ENCODE measurements around the gene CALR. TPM values are rescaled to one million over a fixed set of nuclear protein-coding genes. Genes with fewer than 3 reads are reported as not detected.

The CALR gene
- polyA plus RNA-seq, 1 donor (not counting 4 experiments of a cell fraction or from before 2014, with no cell fraction given): 899 TPM

GRCh38 chr19:12936582-12936981 lies 1.8 kb upstream of the CALR start:
- no peak for TF ChIP-seq CTCF (optimal IDR thresholded peaks at IDR 0.05 in 1 of 3, IDR thresholded peaks at IDR 0.05 in 1 of 3, conservative IDR thresholded peaks at IDR 0.05 in 1 of 3; ENCODE audit: extremely low read depth in 1 of 3, insufficient read depth in 2 of 3, low read length in 3 of 3)
- no peak for TF ChIP-seq EZH2 (IDR thresholded peaks at IDR 0.05; ENCODE audit: low read length)
- Histone ChIP-seq H3K27me3 (ENCODE audit: control insufficient read depth, extremely low read depth, insufficient read depth, low read length) (no peaks in the 10 kb centered on the region), H3K9ac (ENCODE audit: control insufficient read depth, extremely low read depth, insufficient read depth, low read length) (no peak overlapping the region), H3K79me2 (ENCODE audit: control insufficient read depth, insufficient read depth, low read length) (peaks cover 51% of the 10 kb centered on the region), H3K27ac (ENCODE audit: control insufficient read depth, insufficient read depth, low read length) (no peak overlapping the region), H3K4me2 (ENCODE audit: control insufficient read depth, extremely low read depth, insufficient read depth, low read depth, low read length) (no peak overlapping the region), H2AFZ (ENCODE audit: control insufficient read depth, low read length) (no peak overlapping the region), H3K36me3 (ENCODE audit: control insufficient read depth in 2 of 2, extremely low read depth in 1 of 2, insufficient read depth in 2 of 2, low read length in 2 of 2) (peaks cover 18 to 28% of the 10 kb centered on the region in 2 experiments), H3K9me3 (ENCODE audit: control insufficient read depth, low read depth, low read length) (no peaks in the 10 kb centered on the region), H3K4me3 (ENCODE audit: control insufficient read depth in 2 of 3, extremely low read depth in 1 of 3, insufficient read depth in 2 of 3, low read depth in 1 of 3, low read length in 3 of 3) (no peak overlapping the region), H4K20me1 (ENCODE audit: control insufficient read depth, extremely low read depth, insufficient read depth, low read length) (peaks cover 19% of the 10 kb centered on the region), H3K9me1 (ENCODE audit: control insufficient read depth, extremely low read depth, insufficient read depth, low read length) (peaks cover 2% of the 10 kb centered on the region), H3K4me1 (ENCODE audit: control insufficient read depth, extremely low read depth, insufficient read depth, low read length) (peaks cover 29% of the 10 kb centered on the region)
- no peak for DNase-seq (ENCODE audit: low read depth, low spot score)
- FAIRE-seq: no peak
- dilution Hi-C loops (cut with MboI; ENCODE audit: extremely low pct_ligation_motif_present, low sequenced_read_pairs): no loop called here

- peak overlapping the region; percentile 46 to 99 (median 95) for H3K4me3 ChIP-seq (ENCODE audit: control insufficient read depth in 2 of 3, extremely low read depth in 1 of 3, insufficient read depth in 2 of 3, low read depth in 1 of 3, low read length in 3 of 3)
- H3K27me3 ChIP-seq (ENCODE audit: control insufficient read depth, extremely low read depth, insufficient read depth, low read length): no peaks in the 10 kb centered on the region
- peak overlapping the region; percentile 81 for H3K9ac ChIP-seq (ENCODE audit: control insufficient read depth, extremely low read depth, insufficient read depth, low read length)
- H4K20me1 ChIP-seq (ENCODE audit: control insufficient read depth, extremely low read depth, insufficient read depth, low read length): peaks cover 19% of the 10 kb centered on the region
- no peak for FAIRE-seq
- H3K79me2 ChIP-seq (ENCODE audit: control insufficient read depth, insufficient read depth, low read length): peaks cover 51% of the 10 kb centered on the region
- peaks cover 28% of the 10 kb centered on the region for H3K4me1 ChIP-seq (ENCODE audit: control insufficient read depth, extremely low read depth, insufficient read depth, low read length)
- TF ChIP-seq CTCF (optimal IDR thresholded peaks at IDR 0.05 in 1 of 3, IDR thresholded peaks at IDR 0.05 in 1 of 3, conservative IDR thresholded peaks at IDR 0.05 in 1 of 3; ENCODE audit: extremely low read depth in 1 of 3, insufficient read depth in 2 of 3, low read length in 3 of 3): no peak
- TF ChIP-seq EZH2 (IDR thresholded peaks at IDR 0.05; ENCODE audit: low read length): no peak
- H3K27ac ChIP-seq (ENCODE audit: control insufficient read depth, insufficient read depth, low read length): peak overlapping the region; percentile 72
- peaks cover 2% of the 10 kb centered on the region for H3K9me1 ChIP-seq (ENCODE audit: control insufficient read depth, extremely low read depth, insufficient read depth, low read length)
- H3K4me2 ChIP-seq (ENCODE audit: control insufficient read depth, extremely low read depth, insufficient read depth, low read depth, low read length): peak overlapping the region; percentile 83
- H3K36me3 ChIP-seq (ENCODE audit: control insufficient read depth in 2 of 2, extremely low read depth in 1 of 2, insufficient read depth in 2 of 2, low read length in 2 of 2): peaks cover 19 to 31% of the 10 kb centered on the region in 2 experiments
- no peak for DNase-seq (ENCODE audit: low read depth, low spot score)
- peak overlapping the region; percentile 68 for H2AFZ ChIP-seq (ENCODE audit: control insufficient read depth, low read length)
- dilution Hi-C loops (cut with MboI; ENCODE audit: extremely low pct_ligation_motif_present, low sequenced_read_pairs): no loop called here
- H3K9me3 ChIP-seq (ENCODE audit: control insufficient read depth, low read depth, low read length): no peaks in the 10 kb centered on the region
These were observed 1.1 kb upstream of the CALR start for GRCh38 chr19:12937093-12937926.

All from keratinocyte (primary cell).